ENCODE measurements around the gene MVB12B. TPM values are rescaled to one million over a fixed set of nuclear protein-coding genes. Genes with fewer than 3 reads are reported as not detected.
"Not testable (repeated sequence)": the region's sequence is repeated elsewhere in the genome, so short reads cannot be mapped to it uniquely, and the experiment has no call there.

MVB12B gene
- total RNA-seq, 1 donor from 2014 or later, result 12.8 TPM

DNA sequence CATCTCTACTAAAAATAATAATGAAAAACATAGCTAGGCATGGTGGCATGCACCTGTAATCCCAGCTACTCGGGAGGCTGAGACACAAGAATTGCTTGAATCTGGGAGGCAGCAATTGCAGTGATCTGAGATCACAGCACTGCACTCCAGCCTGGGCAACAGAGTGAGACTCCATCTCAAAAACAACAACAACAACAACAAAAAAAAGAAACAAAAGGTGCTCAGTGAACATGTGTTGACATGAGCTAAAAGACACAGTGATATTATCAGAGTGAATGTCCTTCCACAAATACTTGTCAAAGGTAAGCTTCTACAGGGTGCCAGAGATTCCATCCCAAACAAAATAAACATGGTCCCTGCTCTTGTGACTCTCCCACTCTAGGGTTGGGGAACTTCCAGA is 211.9 kb downstream of the MVB12B start:
- Histone ChIP-seq H3K79me2 (ENCODE audit: insufficient read depth, low read length) (no peaks in the 10 kb centered on the region), H3K27me3 (ENCODE audit: insufficient read depth, low read length) (peaks cover 30% of the 10 kb centered on the region), H3K27ac (ENCODE audit: low read depth, low read length) (no peak overlapping the region), H2AFZ (ENCODE audit: low read depth, low read length) (no peak overlapping the region), H3K9ac (ENCODE audit: low read length) (no peak overlapping the region), H3K9me3 (ENCODE audit: insufficient read depth, low read depth, low read length) (no peaks in the 10 kb centered on the region), H3K36me3 (ENCODE audit: insufficient read depth, low read length) (no peaks in the 10 kb centered on the region), H4K20me1 (ENCODE audit: insufficient read depth, low read length) (no peaks in the 10 kb centered on the region), H3K4me1 (ENCODE audit: insufficient read depth, low read length) (no peaks in the 10 kb centered on the region), H3K4me2 (ENCODE audit: low read length) (no peak overlapping the region), H3K4me3 (ENCODE audit: insufficient read depth, low read depth, low read length) (no peak overlapping the region)
- FAIRE-seq (no peak), DNase-seq (ENCODE audit: low read depth) (no peak)
- no peaks in the 10 kb centered on the region for H3K9me3 Mint-ChIP-seq (ENCODE audit: unreplicated experiment)
- H3K4me3 Mint-ChIP-seq (ENCODE audit: unreplicated experiment), result no peak overlapping the region
- no peak for TF ChIP-seq EZH2 (IDR thresholded peaks at IDR 0.05; ENCODE audit: insufficient read depth, low read length)
- TF ChIP-seq CTCF (IDR thresholded peaks at IDR 0.05; ENCODE audit: insufficient read depth, low read depth, low read length), result no peak
- no peaks in the 10 kb centered on the region for H3K4me1 Mint-ChIP-seq (ENCODE audit: low read depth, unreplicated experiment)
- peaks cover 40% of the 10 kb centered on the region for H3K27me3 Mint-ChIP-seq (ENCODE audit: low read depth, unreplicated experiment)
- no peak overlapping the region for H3K27ac Mint-ChIP-seq (ENCODE audit: unreplicated experiment)
- H3K36me3 Mint-ChIP-seq (ENCODE audit: low read depth, unreplicated experiment), result no peaks in the 10 kb centered on the region

DNA sequence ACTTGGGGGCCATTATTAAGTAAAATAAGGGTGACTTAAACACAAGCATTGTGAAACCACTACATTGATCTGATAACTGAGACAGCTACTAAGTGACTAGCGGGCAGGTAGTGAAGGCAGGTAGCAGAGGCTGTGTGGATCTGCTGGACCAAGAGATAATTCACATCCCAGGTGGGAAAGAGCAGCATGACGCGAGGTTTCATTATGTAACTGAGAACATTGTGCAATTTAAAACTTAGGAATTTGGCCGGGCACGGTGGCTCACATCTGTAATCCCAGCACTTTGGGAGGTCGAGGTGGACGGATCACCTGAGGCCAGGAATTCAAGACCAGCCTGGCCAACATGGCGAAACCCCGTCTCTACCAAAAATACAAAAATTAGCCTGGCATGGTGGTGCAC is 213.8 kb downstream of the MVB12B start:
- H3K4me2 ChIP-seq (ENCODE audit: low read length); H3K9me3 Mint-ChIP-seq (ENCODE audit: unreplicated experiment); H3K9ac ChIP-seq (ENCODE audit: low read length); H4K20me1 ChIP-seq (ENCODE audit: insufficient read depth, low read length); H3K4me1 Mint-ChIP-seq (ENCODE audit: low read depth, unreplicated experiment); DNase-seq (ENCODE audit: low read depth); H3K79me2 ChIP-seq (ENCODE audit: insufficient read depth, low read length); H3K9me3 ChIP-seq (ENCODE audit: insufficient read depth, low read depth, low read length); H3K36me3 ChIP-seq (ENCODE audit: insufficient read depth, low read length); H3K4me1 ChIP-seq (ENCODE audit: insufficient read depth, low read length); H3K4me3 Mint-ChIP-seq (ENCODE audit: unreplicated experiment); FAIRE-seq; H3K4me3 ChIP-seq (ENCODE audit: insufficient read depth, low read depth, low read length); H2AFZ ChIP-seq (ENCODE audit: low read depth, low read length); H3K27ac Mint-ChIP-seq (ENCODE audit: unreplicated experiment); H3K27ac ChIP-seq (ENCODE audit: low read depth, low read length); H3K36me3 Mint-ChIP-seq (ENCODE audit: low read depth, unreplicated experiment): not testable (repeated sequence)
- peaks cover 32% of the 10 kb centered on the region for H3K27me3 Mint-ChIP-seq (ENCODE audit: low read depth, unreplicated experiment)
- peaks cover 20% of the 10 kb centered on the region for H3K27me3 ChIP-seq (ENCODE audit: insufficient read depth, low read length)

DNA sequence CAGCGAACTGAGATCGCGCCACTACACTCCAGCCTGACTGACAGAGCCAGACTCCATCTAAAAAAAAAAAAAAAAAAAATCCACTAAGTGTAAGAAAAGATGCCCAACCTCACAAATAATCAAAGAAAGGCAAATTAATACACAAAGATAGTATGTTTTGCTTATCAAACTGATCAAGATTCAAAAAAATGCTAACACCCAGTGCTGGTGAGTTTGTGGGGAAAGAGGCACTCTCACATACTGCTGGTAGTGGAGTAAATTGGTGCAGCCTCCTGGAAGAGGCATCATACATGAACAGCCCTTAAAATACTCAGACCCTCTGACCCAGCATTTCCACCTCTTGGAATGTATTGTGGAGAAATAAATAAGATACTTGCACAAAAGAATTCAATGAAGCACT is 216.9 kb downstream of the MVB12B start:
- no peak overlapping the region for H3K27ac Mint-ChIP-seq (ENCODE audit: unreplicated experiment)
- Histone ChIP-seq H3K9ac (ENCODE audit: low read length) (no peak overlapping the region), H3K27me3 (ENCODE audit: insufficient read depth, low read length) (peaks cover 9% of the 10 kb centered on the region), H3K27ac (ENCODE audit: low read depth, low read length) (no peak overlapping the region), H4K20me1 (ENCODE audit: insufficient read depth, low read length) (no peaks in the 10 kb centered on the region), H3K9me3 (ENCODE audit: insufficient read depth, low read depth, low read length) (no peaks in the 10 kb centered on the region), H3K79me2 (ENCODE audit: insufficient read depth, low read length) (no peaks in the 10 kb centered on the region), H3K4me1 (ENCODE audit: insufficient read depth, low read length) (no peaks in the 10 kb centered on the region), H3K36me3 (ENCODE audit: insufficient read depth, low read length) (no peaks in the 10 kb centered on the region), H3K4me3 (ENCODE audit: insufficient read depth, low read depth, low read length) (no peak overlapping the region), H3K4me2 (ENCODE audit: low read length) (no peak overlapping the region), H2AFZ (ENCODE audit: low read depth, low read length) (no peak overlapping the region)
- H3K4me3 Mint-ChIP-seq (ENCODE audit: unreplicated experiment), result no peak overlapping the region
- no peak for DNase-seq (ENCODE audit: low read depth)
- FAIRE-seq, result no peak
- TF ChIP-seq EZH2 (IDR thresholded peaks at IDR 0.05; ENCODE audit: insufficient read depth, low read length), result no peak
- no peak for TF ChIP-seq CTCF (IDR thresholded peaks at IDR 0.05; ENCODE audit: insufficient read depth, low read depth, low read length)
- H3K4me1 Mint-ChIP-seq (ENCODE audit: low read depth, unreplicated experiment), result no peaks in the 10 kb centered on the region
- H3K27me3 Mint-ChIP-seq (ENCODE audit: low read depth, unreplicated experiment), result peaks cover 30% of the 10 kb centered on the region
- H3K9me3 Mint-ChIP-seq (ENCODE audit: unreplicated experiment), result peaks cover 4% of the 10 kb centered on the region
- peaks cover 2% of the 10 kb centered on the region for H3K36me3 Mint-ChIP-seq (ENCODE audit: low read depth, unreplicated experiment)

Measured in astrocyte (in vitro differentiated cells and primary cell).